IMR-90 (cell line): ENCODE measurements around the gene SUV39H1. TPM values are rescaled to one million over a fixed set of nuclear protein-coding genes. Genes with fewer than 3 reads are reported as not detected.

ENCODE experiments used
- ATAC-seq: fragments of 200-7000 bp; cut with Tn5 transposase; 2 replicates; pipeline ENCODE4 v1.9.1; 2020; ENCODE audit warnings: low read depth, mild to moderate bottlenecking, moderate library complexity
- BruUV-seq: library from RNA; stranded (reverse); fragments of 400-500 nt; replicated peaks from 2 replicates; lab custom pipeline; 2021; lab: Mats Ljungman, UMichigan
- CTCF ChIA-PET: fragments of 300-600 bp; formaldehyde crosslinking; extraction: SDS; loops from one replicate; lab custom pipeline; 2021; ENCODE audit warnings: antibody characterized with exemption; lab: Yijun Ruan, JAX
- POLR2A ChIA-PET: fragments of 300-600 bp; sonication (Branson Sonifier 250); formaldehyde crosslinking; loops from one replicate; lab custom pipeline; 2022; ENCODE audit warnings: antibody characterized with exemption; ENCODE audit not compliant: unreplicated experiment; lab: Charles Lee
- DNase-seq: peaks from one replicate; pipeline ENCODE4 v3.0.0; 2013
- H2AFZ ChIP-seq: replicated peaks from 2 replicates; pipeline ENCODE3; 2013; ENCODE audit warnings: low read length, mild to moderate bottlenecking; ENCODE audit not compliant: poor library complexity
- H2AK5ac ChIP-seq: 2 replicates; pipeline ENCODE4 v1.6.1; 2013; ENCODE audit warnings: low read depth, low read length, inconsistent platforms
- H2AK9ac ChIP-seq: replicated peaks from 2 replicates; pipeline ENCODE3; 2013; ENCODE audit warnings: mild to moderate bottlenecking, low read depth, low read length, moderate library complexity; ENCODE audit not compliant: poor library complexity
- H2BK120ac ChIP-seq: 2 replicates; pipeline ENCODE4 v1.6.1; 2013; ENCODE audit warnings: low read depth, low read length, inconsistent platforms
- H2BK15ac ChIP-seq: 3 replicates; pipeline ENCODE4 v1.6.1; 2013; ENCODE audit warnings: low read depth, low read length, inconsistent platforms
- H2BK20ac ChIP-seq: 2 replicates; pipeline ENCODE4 v1.6.1; 2013; ENCODE audit warnings: low read depth, mild to moderate bottlenecking, inconsistent platforms, low read length, moderate library complexity
- H2BK5ac ChIP-seq: 2 replicates; pipeline ENCODE4 v1.6.1; 2013; ENCODE audit warnings: mild to moderate bottlenecking, low read depth, low read length, inconsistent platforms; ENCODE audit not compliant: poor library complexity, severe bottlenecking
- H3K14ac ChIP-seq: replicated peaks from 2 replicates; pipeline ENCODE4 v1.6.1; 2013; ENCODE audit warnings: low read depth, low read length, inconsistent platforms
- H3K18ac ChIP-seq: 2 replicates; pipeline ENCODE4 v1.6.1; 2013; ENCODE audit warnings: low read depth, low read length, control low read depth
- H3K23ac ChIP-seq: 2 replicates; pipeline ENCODE4 v1.6.1; 2013; ENCODE audit warnings: low read depth, low read length, inconsistent platforms
- H3K27ac ChIP-seq: 2 replicates; pipeline ENCODE4 v1.5.1; 2013; ENCODE audit warnings: mild to moderate bottlenecking, control low read depth, low read length; ENCODE audit not compliant: insufficient read depth
- H3K27me3 ChIP-seq: 2 replicates; pipeline ENCODE4 v1.6.1; 2013; ENCODE audit warnings: low read length; ENCODE audit not compliant: control insufficient read depth, insufficient read depth
- H3K36me3 ChIP-seq: 2 replicates; pipeline ENCODE4 v1.6.1; 2013; ENCODE audit warnings: low read length, mixed read lengths; ENCODE audit not compliant: control insufficient read depth, insufficient read depth
- H3K4ac ChIP-seq: 2 replicates; pipeline ENCODE4 v1.6.1; 2013; ENCODE audit warnings: low read depth, low read length, inconsistent platforms
- H3K4me1 ChIP-seq: 2 replicates; pipeline ENCODE4 v1.6.1; 2013; ENCODE audit warnings: low read length, mixed read lengths; ENCODE audit not compliant: control insufficient read depth, insufficient read depth
- H3K4me2 ChIP-seq: 2 replicates; pipeline ENCODE4 v1.6.1; 2013; ENCODE audit warnings: low read depth, mild to moderate bottlenecking, control low read depth, low read length, moderate library complexity
- H3K4me3 ChIP-seq: 2 replicates; pipeline ENCODE4 v1.5.1; 2013; ENCODE audit warnings: low read depth, mild to moderate bottlenecking, control low read depth, low read length, moderate library complexity; ENCODE audit not compliant: insufficient read depth
- H3K56ac ChIP-seq: 2 replicates; pipeline ENCODE4 v1.6.1; 2013; ENCODE audit warnings: low read length, inconsistent platforms; ENCODE audit not compliant: insufficient read depth; ENCODE audit errors: extremely low read depth
- H3K79me1 ChIP-seq, 2 experiments: 2 replicates each; pipeline ENCODE4 v1.6.1; 2013; ENCODE audit warnings: low read length in 2 of 2, inconsistent platforms in 1 of 2, low read depth in 1 of 2
- H3K9ac ChIP-seq: 2 replicates; pipeline ENCODE4 v1.6.1; 2013; ENCODE audit warnings: low read depth, low read length, control low read depth
- H3K9me1 ChIP-seq: 2 replicates; pipeline ENCODE4 v1.6.1; 2013; ENCODE audit warnings: low read length, inconsistent platforms; ENCODE audit not compliant: insufficient read depth
- H3K9me3 ChIP-seq: 2 replicates; pipeline ENCODE4 v1.6.1; 2013; ENCODE audit warnings: low read length; ENCODE audit not compliant: control insufficient read depth, insufficient read depth
- H4K20me1 ChIP-seq: 2 replicates; pipeline ENCODE4 v1.6.1; 2013; ENCODE audit warnings: low read length, inconsistent platforms; ENCODE audit not compliant: insufficient read depth
- H4K5ac ChIP-seq: 2 replicates; pipeline ENCODE4 v1.6.1; 2013; ENCODE audit warnings: mild to moderate bottlenecking, low read depth, low read length, control low read depth
- H4K8ac ChIP-seq, 2 experiments: 2 replicates each; pipeline ENCODE4 v1.6.1; 2013; ENCODE audit warnings: low read depth in 2 of 2, low read length in 2 of 2, control low read depth in 1 of 2, inconsistent platforms in 1 of 2
- H4K91ac ChIP-seq: 2 replicates; pipeline ENCODE4 v1.6.1; 2013; ENCODE audit warnings: low read depth, low read length, inconsistent platforms; ENCODE audit not compliant: insufficient read depth
- MAZ ChIP-seq: IDR thresholded peaks from 2 replicates; pipeline ENCODE4 v1.6.1; 2012; ENCODE audit warnings: low read depth, mild to moderate bottlenecking, low read length, improper control_type of control experiment, moderate library complexity, borderline replicate concordance
- NFE2L2 ChIP-seq: fragments of 150-350 bp; IDR thresholded peaks from 2 replicates; pipeline ENCODE4 v1.6.1; 2016; ENCODE audit warnings: low read depth, mild to moderate bottlenecking, low read length
- WGBS, 2 experiments: methylation state at CpG; one replicate each; pipeline versions ENCODE4 v1.1.5 to v1.1.7; 2013; ENCODE audit warnings: missing lambda C conversion rate in 2 of 2; ENCODE audit not compliant: insufficient read length in 1 of 2; ENCODE audit errors: extremely low coverage in 2 of 2; 5-methylcytosine and 5-hydroxymethylcytosine counted together
- dilution Hi-C: fragments of 300-500 bp; cut with HindIII; formaldehyde crosslinking; loops from one replicate; pipeline ENCODE4 v1.14.3; 2018; ENCODE audit warnings: low sequenced_read_pairs; ENCODE audit not compliant: unreplicated experiment
- in situ Hi-C: fragments of 300-500 bp; cut with MboI; formaldehyde crosslinking; loops from 3 replicates; pipeline ENCODE4 v1.14.3; 2019; ENCODE audit warnings: low sequenced_read_pairs, inconsistent platforms, mixed read lengths
- intact Hi-C: fragments of 100-400 bp; cut with micrococcal nuclease; formaldehyde crosslinking; loops from 2 replicates; pipeline ENCODE4 v1.10.0; 2022
- polyA plus RNA-seq, 3 experiments: library from polyadenylated mRNA; depleted of rRNA; stranded (reverse); fragments of >200 nt; gene quantifications; 2 replicates each; pipeline ENCODE4 v1.2.3, GENCODE V29; 2012; ENCODE audit warnings: low replicate concordance in 1 of 3
- total RNA-seq: library from RNA; depleted of rRNA; stranded (reverse); fragments of >200 nt; gene quantifications from 2 replicates; pipeline ENCODE4 v1.2.3, GENCODE V29; 2012

The SUV39H1 gene
- total and polyA plus RNA-seq, 2 of the 4 experiments (the other 2 are of a cell fraction) = 6.6 to 8.6 TPM

GRCh38 chrX:48676106-48676892, 20.2 kb upstream of the SUV39H1 start:
- H3K4me1 ChIP-seq = no peaks in the 10 kb centered on the region
- intact Hi-C loops = loop anchor here (2.0 kb wide), 1 partner anchor 21 kb away; the partner anchor contains the start of gene SUV39H1

More at GRCh38 chrX:48676106-48676892, 20.2 kb upstream of the SUV39H1 start:
- Histone ChIP-seq H2BK20ac (no peak overlapping the region), H3K27ac (peak overlapping the region; percentile 61), H3K56ac (peak overlapping the region; percentile 65), H3K27me3 (no peaks in the 10 kb centered on the region; the same call in 1 of the 2 replicates), H2AK5ac (peak overlapping the region; percentile 68; the same call in 1 of the 2 replicates), H4K8ac (peak overlapping the region; percentile 73 to 91), H3K79me1 (no peaks in the 10 kb centered on the region; a peak in 1 of 4 replicates), H3K9ac (peak overlapping the region; percentile 82), H2BK5ac (peak overlapping the region; percentile 41), H2AFZ (peak overlapping the region; percentile 92), H3K36me3 (no peaks in the 10 kb centered on the region), H4K91ac (peak overlapping the region; percentile 55; the same call in 1 of the 2 replicates), H4K5ac (peak overlapping the region; percentile 75), H2BK15ac (no peak overlapping the region), H2AK9ac (peak overlapping the region; percentile 85), H3K9me3 (no peaks in the 10 kb centered on the region), H3K4me2 (peak overlapping the region; percentile 92), H3K4me3 (peak overlapping the region; percentile 77), H4K20me1 (no peaks in the 10 kb centered on the region), H3K14ac (peak overlapping the region; percentile 33), H2BK120ac (no peak overlapping the region), H3K9me1 (no peaks in the 10 kb centered on the region), H3K18ac (no peak overlapping the region), H3K4ac (peak overlapping the region; percentile 61), H3K23ac (no peak overlapping the region)
- ATAC-seq (peak; percentile 99), DNase-seq (peak; percentile 75)
- TF ChIP-seq MAZ = 0 out of 2 replicates have a peak, but pooled peaks have one; percentile 8
- no peak for TF ChIP-seq NFE2L2
- 33% methylated on average over 22 of the region's 67 CpGs; no CpG with 5 or more reads in 1 of the 2 experiments for WGBS, 2 experiments
- POLR2A ChIA-PET = no interaction called here
- CTCF ChIA-PET = no interaction called here
- BruUV-seq = no TSS peak
- dilution Hi-C loops (no loop called here), in situ Hi-C loops (no loop called here)
